Peyer's patch (tissue), 4 donors: ENCODE measurements around the gene CDC42EP3.

Experiments
- POLR2A ChIP-seq, 2 donors: fragments of 450-650 bp; IDR thresholded peaks; one replicate each; pipeline ENCODE4 v1.5.1; 2017; ENCODE audit warnings: antibody characterized with exemption in 2 of 2, mild to moderate bottlenecking in 2 of 2, moderate library complexity in 2 of 2
- TF ChIP-seq, protein P1 (sequence below), 6 experiments: fragments of 450-650 bp in 4 of 6; fragments of 200-600 bp in 2 of 6; sonication (generic) in 1 of 6; IDR thresholded peaks; one replicate each; pipeline ENCODE4 v1.5.1; 2017 to 2019; ENCODE audit warnings: antibody characterized with exemption in 6 of 6, mild to moderate bottlenecking in 3 of 6, moderate library complexity in 1 of 6

- TF ChIP-seq, protein P1, sequence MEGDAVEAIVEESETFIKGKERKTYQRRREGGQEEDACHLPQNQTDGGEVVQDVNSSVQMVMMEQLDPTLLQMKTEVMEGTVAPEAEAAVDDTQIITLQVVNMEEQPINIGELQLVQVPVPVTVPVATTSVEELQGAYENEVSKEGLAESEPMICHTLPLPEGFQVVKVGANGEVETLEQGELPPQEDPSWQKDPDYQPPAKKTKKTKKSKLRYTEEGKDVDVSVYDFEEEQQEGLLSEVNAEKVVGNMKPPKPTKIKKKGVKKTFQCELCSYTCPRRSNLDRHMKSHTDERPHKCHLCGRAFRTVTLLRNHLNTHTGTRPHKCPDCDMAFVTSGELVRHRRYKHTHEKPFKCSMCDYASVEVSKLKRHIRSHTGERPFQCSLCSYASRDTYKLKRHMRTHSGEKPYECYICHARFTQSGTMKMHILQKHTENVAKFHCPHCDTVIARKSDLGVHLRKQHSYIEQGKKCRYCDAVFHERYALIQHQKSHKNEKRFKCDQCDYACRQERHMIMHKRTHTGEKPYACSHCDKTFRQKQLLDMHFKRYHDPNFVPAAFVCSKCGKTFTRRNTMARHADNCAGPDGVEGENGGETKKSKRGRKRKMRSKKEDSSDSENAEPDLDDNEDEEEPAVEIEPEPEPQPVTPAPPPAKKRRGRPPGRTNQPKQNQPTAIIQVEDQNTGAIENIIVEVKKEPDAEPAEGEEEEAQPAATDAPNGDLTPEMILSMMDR (IDR thresholded peaks at IDR 0.05) = no peak
- no peak for TF ChIP-seq POLR2A (IDR thresholded peaks at IDR 0.05)
These were observed 14.7 kb downstream of the CDC42EP3 start for GRCh38 chr2:37656512-37657423.
